Pancreas (tissue), 10 donors: ENCODE data around the gene LHX6. TPM values are rescaled to one million over a fixed set of nuclear protein-coding genes. Genes with fewer than 3 reads are reported as not detected.

Source experiments
- ATAC-seq, 4 donors: fragments of 200-7000 bp; cut with Tn5 transposase; one replicate each; pipeline versions ENCODE4 v1.8.0 to v1.9.1; 2020; ENCODE audit warnings: mild to moderate bottlenecking in 4 of 4, moderate library complexity in 4 of 4
- DNase-seq, 6 donors: peaks; one replicate each; pipeline ENCODE4 v3.0.0-alpha.2; 2020
- FAIRE-seq: peaks from 2 replicates; lab custom pipeline; 2012; peaks lifted over from hg19 to GRCh38; lab: Jason Lieb, UNC
- H3K27ac ChIP-seq, 4 donors: fragments of 200-600 bp; sonication (generic); 1 replicate in 3 of 4; 2 replicates in 1 of 4; pipeline versions ENCODE4 v1.5.0 to v1.8.0; 2020
- H3K27me3 ChIP-seq, 4 donors: fragments of 200-600 bp; one replicate each; pipeline ENCODE4 v1.8.0; 2021
- H3K36me3 ChIP-seq, 3 donors: fragments of 200-600 bp; sonication (generic) in 1 of 3; one replicate each; pipeline versions ENCODE4 v1.5.0 to v1.8.0; 2020 to 2021
- H3K4me1 ChIP-seq, 3 donors: fragments of 200-600 bp; one replicate each; pipeline ENCODE4 v1.8.0; 2021
- H3K4me3 ChIP-seq, 4 donors: fragments of 200-600 bp; sonication (generic) in 2 of 4; one replicate each; pipeline versions ENCODE4 v1.5.0 to v1.8.0; 2020 to 2021
- H3K9me3 ChIP-seq, 4 donors: fragments of 200-600 bp; one replicate each; pipeline ENCODE4 v1.8.0; 2021
- WGBS, 2 donors: extraction: QIAGEN DNeasy Blood & Tissue Kit; methylation state at CpG; one replicate each; pipeline ENCODE4 v1.1.7; 2013; 5-methylcytosine and 5-hydroxymethylcytosine counted together
- intact Hi-C, 3 donors: fragments of 100-400 bp; cut with DNase I; formaldehyde crosslinking; loops; one replicate each; pipeline versions ENCODE4 v1.11.1 to v1.14.2; 2022
- polyA plus RNA-seq, 2 donors: library from polyadenylated mRNA; stranded (reverse); fragments of 200-250 nt; gene quantifications; one replicate each; pipeline ENCODE4 v1.2.3, GENCODE V29; 2013
- total RNA-seq, 6 donors: library from RNA; stranded (reverse); fragmentation: NEBNext Ultra II Directional in 4 of 6; extraction: Animal tissue kit (Norgen Biotek cat#: 25700) in 4 of 6; gene quantifications; one replicate each; pipeline versions ENCODE4 v1.2.1 to v1.2.4, GENCODE V29; 2021 to 2023
- TF ChIP-seq, protein P1 (sequence below), 4 donors: fragments of 200-600 bp; sonication (generic) in 3 of 4; IDR thresholded peaks; one replicate each; pipeline versions ENCODE4 v1.5.0 to v1.8.0; 2021; ENCODE audit warnings: antibody characterized with exemption in 4 of 4
- donor health status: healthy with polysubstance abuse.
- donor health status: DM: no; HTN: no; CAD: no; lungs with moderate emphysema.
- donor health status: DM: no; HTN: no; CAD: no.
- donor health status: control.
- donor health status: control.
- donor health status: Bipolar disorder and iron deficiency.
- donor health status: DM: yes; HTN: yes; CAD: no.
- donor health status: DM: no; HTN: no; CAD: no.
- donor health status: DM: no; HTN: no; CAD: no.
- donor health status: DM: yes; HTN: yes; CAD: no.

The LHX6 gene
- total and polyA plus RNA-seq, 8 donors, result 0.22 to 1.7 (median 1.0) TPM

DNA sequence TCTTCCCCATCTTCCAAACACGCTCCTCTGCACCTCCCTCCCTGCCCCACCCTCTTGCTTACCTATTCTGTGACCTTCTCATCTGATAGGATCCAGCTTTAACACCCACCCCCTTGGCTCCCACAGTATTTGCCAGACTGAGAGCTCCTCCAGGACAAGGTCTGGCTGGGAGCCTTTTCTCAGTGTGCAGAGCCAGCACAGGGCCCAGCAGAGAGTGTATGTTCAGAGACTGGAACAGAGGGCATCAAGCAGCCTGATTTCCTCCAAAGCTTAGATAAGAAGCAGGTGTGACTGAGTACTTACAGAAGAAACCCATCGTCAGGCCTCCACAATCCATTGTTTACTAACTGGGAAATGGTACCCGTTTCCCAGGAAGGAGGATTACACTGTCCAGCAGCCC, 26.6 kb downstream of the LHX6 start:
- 54 to 62% methylated on average over 3 of the region's 3 CpGs for WGBS, 2 donors
- no peak overlapping the region for H3K27ac ChIP-seq
- intact Hi-C loops, result no loop called here
- DNase-seq (no peak), ATAC-seq (no peak), FAIRE-seq (no peak)
- H3K4me3 ChIP-seq, result no peak overlapping the region
- H3K9me3 ChIP-seq, result no peaks in the 10 kb centered on the region
- no peaks in the 10 kb centered on the region for H3K27me3 ChIP-seq
- no peaks in the 10 kb centered on the region for H3K36me3 ChIP-seq
- no peaks in the 10 kb centered on the region for H3K4me1 ChIP-seq
- TF ChIP-seq, protein P1, sequence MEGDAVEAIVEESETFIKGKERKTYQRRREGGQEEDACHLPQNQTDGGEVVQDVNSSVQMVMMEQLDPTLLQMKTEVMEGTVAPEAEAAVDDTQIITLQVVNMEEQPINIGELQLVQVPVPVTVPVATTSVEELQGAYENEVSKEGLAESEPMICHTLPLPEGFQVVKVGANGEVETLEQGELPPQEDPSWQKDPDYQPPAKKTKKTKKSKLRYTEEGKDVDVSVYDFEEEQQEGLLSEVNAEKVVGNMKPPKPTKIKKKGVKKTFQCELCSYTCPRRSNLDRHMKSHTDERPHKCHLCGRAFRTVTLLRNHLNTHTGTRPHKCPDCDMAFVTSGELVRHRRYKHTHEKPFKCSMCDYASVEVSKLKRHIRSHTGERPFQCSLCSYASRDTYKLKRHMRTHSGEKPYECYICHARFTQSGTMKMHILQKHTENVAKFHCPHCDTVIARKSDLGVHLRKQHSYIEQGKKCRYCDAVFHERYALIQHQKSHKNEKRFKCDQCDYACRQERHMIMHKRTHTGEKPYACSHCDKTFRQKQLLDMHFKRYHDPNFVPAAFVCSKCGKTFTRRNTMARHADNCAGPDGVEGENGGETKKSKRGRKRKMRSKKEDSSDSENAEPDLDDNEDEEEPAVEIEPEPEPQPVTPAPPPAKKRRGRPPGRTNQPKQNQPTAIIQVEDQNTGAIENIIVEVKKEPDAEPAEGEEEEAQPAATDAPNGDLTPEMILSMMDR (IDR thresholded peaks at IDR 0.05), result no peak

DNA sequence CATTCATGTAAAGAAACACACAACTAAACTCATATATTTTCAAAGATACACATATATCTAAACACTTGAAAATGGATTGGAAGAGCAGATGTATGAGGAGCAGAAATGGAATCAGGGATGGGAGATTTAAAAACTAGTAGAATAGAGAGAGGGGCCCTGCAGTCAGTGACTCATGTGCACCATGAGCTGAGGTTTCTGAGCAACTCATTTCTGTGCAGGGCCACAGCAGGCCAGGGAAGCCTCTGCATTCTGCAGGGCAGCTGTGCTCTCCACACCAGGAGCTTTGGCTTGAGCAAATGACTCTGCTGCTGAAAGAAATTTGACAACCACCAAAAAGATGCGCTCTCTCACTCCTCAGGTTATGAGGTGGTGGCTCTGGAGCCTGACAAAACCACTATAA, 27.1 kb downstream of the LHX6 start:
- Histone ChIP-seq H3K9me3 (no peaks in the 10 kb centered on the region), H3K27me3 (no peaks in the 10 kb centered on the region), H3K4me3 (no peak overlapping the region), H3K4me1 (no peaks in the 10 kb centered on the region), H3K36me3 (no peaks in the 10 kb centered on the region), H3K27ac (no peak overlapping the region)
- intact Hi-C loops, result no loop called here
- ATAC-seq, result no peak
- TF ChIP-seq, protein P1 (IDR thresholded peaks at IDR 0.05), result no peak
- DNase-seq, result peak in 1 of 6 donors; percentile 17
- no peak for FAIRE-seq
- 93 to 100% methylated on average over 1 of the region's 1 CpG for WGBS, 2 donors

DNA sequence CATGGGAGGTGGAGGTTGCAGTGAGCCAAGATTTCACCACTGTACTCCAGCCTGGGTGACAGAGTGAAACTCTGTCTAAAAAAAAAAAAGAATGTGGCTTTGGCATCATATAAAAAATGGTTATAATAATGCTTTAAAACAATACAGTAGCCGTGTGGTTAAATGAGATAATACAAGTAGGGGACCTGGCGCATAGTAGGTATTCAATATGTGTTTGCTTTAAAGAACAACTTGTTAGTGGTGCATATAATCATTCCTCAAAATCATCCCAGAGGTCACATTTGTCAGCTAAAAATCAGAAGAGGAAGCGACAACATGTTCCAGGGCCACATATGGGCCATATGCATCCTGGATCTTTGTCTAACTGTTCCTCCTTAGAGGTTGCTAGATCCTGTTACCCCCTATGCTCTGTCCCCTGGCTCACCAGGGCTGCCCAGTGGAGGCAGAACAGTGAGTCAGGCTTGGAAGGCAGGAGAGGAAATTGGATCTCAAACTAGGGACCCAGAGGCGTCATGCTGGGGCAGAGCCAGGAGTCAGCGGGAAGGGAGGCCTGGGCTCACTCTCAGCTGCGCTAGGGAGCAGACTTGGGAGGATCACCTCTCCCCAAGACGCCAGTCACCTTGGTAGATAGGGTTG, 27.7 kb downstream of the LHX6 start:
- FAIRE-seq, result no peak
- no peak for ATAC-seq
- no peaks in the 10 kb centered on the region for H3K4me1 ChIP-seq
- intact Hi-C loops, result no loop called here
- H3K36me3 ChIP-seq, result no peaks in the 10 kb centered on the region
- DNase-seq, result peak in 1 of 6 donors; percentile 30
- H3K9me3 ChIP-seq, result no peaks in the 10 kb centered on the region
- no peak overlapping the region for H3K27ac ChIP-seq
- H3K27me3 ChIP-seq, result no peaks in the 10 kb centered on the region
- TF ChIP-seq, protein P1 (IDR thresholded peaks at IDR 0.05), result no peak
- no peak overlapping the region for H3K4me3 ChIP-seq
- WGBS, 2 donors, result 82 to 90% methylated on average over 7 of the region's 7 CpGs

DNA sequence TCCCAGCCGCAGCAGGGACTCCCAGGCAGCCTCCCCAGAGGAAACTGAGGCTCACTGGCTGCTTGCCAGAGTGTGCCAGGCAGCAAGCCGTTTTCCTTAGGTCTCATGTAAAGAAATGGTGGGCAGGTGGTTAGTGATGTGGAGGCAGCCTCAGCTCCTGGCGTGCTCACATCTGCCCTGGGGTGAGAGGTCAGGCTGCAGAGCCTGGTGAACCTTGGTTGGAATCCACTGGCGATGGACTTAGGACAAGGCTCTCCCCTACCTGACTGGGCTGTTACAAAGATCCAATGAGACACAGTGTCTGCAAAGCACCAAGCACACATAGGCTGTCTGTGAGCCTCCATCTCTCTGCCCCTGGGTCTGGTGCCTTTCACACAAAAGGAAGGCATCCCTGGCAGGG, 30.9 kb downstream of the LHX6 start:
- Histone ChIP-seq H3K36me3 (no peaks in the 10 kb centered on the region), H3K4me1 (no peaks in the 10 kb centered on the region), H3K9me3 (no peaks in the 10 kb centered on the region), H3K4me3 (no peak overlapping the region), H3K27ac (no peak overlapping the region), H3K27me3 (no peaks in the 10 kb centered on the region)
- DNase-seq, result no peak
- FAIRE-seq, result no peak
- TF ChIP-seq, protein P1 (IDR thresholded peaks at IDR 0.05), result no peak
- no peak for ATAC-seq
- intact Hi-C loops, result no loop called here
- 46 to 49% methylated on average over 4 of the region's 4 CpGs for WGBS, 2 donors

DNA sequence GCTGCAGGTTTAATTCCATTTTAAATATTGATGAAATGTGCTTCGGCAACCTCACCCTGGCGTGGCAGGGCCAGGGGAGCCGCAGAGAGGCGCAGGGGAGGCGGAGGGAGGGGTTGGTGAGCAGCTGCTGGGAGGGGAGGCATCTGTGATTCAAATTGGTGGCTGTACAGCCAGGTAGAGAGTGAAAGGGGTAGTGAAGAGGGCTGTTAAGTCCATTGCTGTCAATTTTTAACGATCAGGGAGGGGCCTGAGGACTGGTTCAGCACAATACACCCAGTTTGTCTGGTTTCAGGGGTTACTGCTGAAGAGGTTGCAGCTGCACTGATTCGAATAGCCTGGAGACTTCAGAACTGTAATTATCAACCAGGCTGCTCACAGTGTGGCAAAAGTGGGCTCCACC, 31.3 kb downstream of the LHX6 start:
- Histone ChIP-seq H3K27ac (no peak overlapping the region), H3K4me3 (no peak overlapping the region), H3K9me3 (no peaks in the 10 kb centered on the region), H3K4me1 (no peaks in the 10 kb centered on the region), H3K36me3 (no peaks in the 10 kb centered on the region), H3K27me3 (no peaks in the 10 kb centered on the region)
- intact Hi-C loops, result no loop called here
- no peak for FAIRE-seq
- no peak for ATAC-seq
- WGBS, 2 donors, result 27 to 33% methylated on average over 7 of the region's 7 CpGs
- no peak for DNase-seq
- TF ChIP-seq, protein P1 (IDR thresholded peaks at IDR 0.05), result no peak
